Measurements from ENCODE around the gene PRKD1. TPM values are rescaled to one million over a fixed set of nuclear protein-coding genes. Genes with fewer than 3 reads are reported as not detected.

Gene PRKD1
- total RNA-seq, 1 experiment from 2014 or later, result not detected

- Histone ChIP-seq H3K4me2 (ENCODE audit: low read length) (no peak overlapping the region), H3K36me3 (ENCODE audit: control insufficient read depth in 1 of 2, insufficient read depth in 2 of 2, low read length in 2 of 2) (no peaks in the 10 kb centered on the region), H3K9me2 (ENCODE audit: insufficient read depth) (no peaks in the 10 kb centered on the region), H3K27ac (ENCODE audit: low read depth, low read length) (no peak overlapping the region), H4K20me1 (ENCODE audit: insufficient read depth) (no peaks in the 10 kb centered on the region), H3K9me3 (ENCODE audit: control insufficient read depth in 1 of 2, insufficient read depth in 1 of 2, low read depth in 1 of 2, low read length in 2 of 2) (peaks cover 0 to 22% of the 10 kb centered on the region in 2 experiments; a peak in 3 of 4 replicates), H3K27me3 (ENCODE audit: insufficient read depth, low read length) (no peaks in the 10 kb centered on the region), H3K4me1 (ENCODE audit: control insufficient read depth in 1 of 2, insufficient read depth in 2 of 2, low read length in 2 of 2) (no peaks in the 10 kb centered on the region), H3K9ac (ENCODE audit: low read length) (no peak overlapping the region), H3K4me3 (replicated peaks in 1 of 2; ENCODE audit: low read depth in 1 of 2, low read length in 2 of 2) (no peak overlapping the region), H2AFZ (ENCODE audit: low read depth, low read length, poor library complexity, severe bottlenecking) (no peak overlapping the region), H3K79me2 (ENCODE audit: insufficient read depth, low read length) (no peaks in the 10 kb centered on the region)
- no TSS peak for BruUV-seq (replicated peaks)
- ATAC-seq (no peak), DNase-seq (ENCODE audit: low read depth, low spot score) (no peak)
- CTCF ChIA-PET, result no interaction called here
- POLR2A ChIA-PET, result no interaction called here
- intact Hi-C loops (cut with micrococcal nuclease), result no loop called here
- RAD21 ChIA-PET (ENCODE audit: low non-redundant PET in 1 of 2, low total read pairs in 2 of 2, uncharacterized antibody in 2 of 2, unreplicated experiment in 2 of 2), result no interaction called here
- no peak for TF ChIP-seq JUND (IDR thresholded peaks at IDR 0.05)
- no peak for TF ChIP-seq YY1 (IDR thresholded peaks at IDR 0.05; ENCODE audit: extremely low read depth, insufficient replicate concordance, low read depth, low read length)
- no peak for TF ChIP-seq SP1 (IDR thresholded peaks at IDR 0.05; ENCODE audit: low read depth)
- TF ChIP-seq ZNF274 (IDR thresholded peaks at IDR 0.05; ENCODE audit: low read depth, low read length), result no peak
- no peak for TF ChIP-seq POLR2A (IDR thresholded peaks at IDR 0.05; ENCODE audit: borderline replicate concordance, extremely low read depth, insufficient read depth, insufficient read length)
- TF ChIP-seq ELF1 (IDR thresholded peaks at IDR 0.05; ENCODE audit: borderline replicate concordance, low read depth), result no peak
- no peak for TF ChIP-seq POLR2AphosphoS5 (IDR thresholded peaks at IDR 0.05; ENCODE audit: low read depth, low read length)
- no peak for TF ChIP-seq TCF7L2 (IDR thresholded peaks at IDR 0.05; ENCODE audit: borderline replicate concordance, extremely low read depth, insufficient read depth, insufficient read length)
- TF ChIP-seq SRF (IDR thresholded peaks at IDR 0.05; ENCODE audit: low read depth), result no peak
- no peak for TF ChIP-seq REST (IDR thresholded peaks at IDR 0.05; ENCODE audit: low read depth)
- TF ChIP-seq CEBPB (IDR thresholded peaks at IDR 0.05; ENCODE audit: low read depth), result no peak
Observed at GRCh38 chr14:29637411-29637810, 290.2 kb downstream of the PRKD1 start.

Measured in HCT116 (cell line).